H9 (cell line): ENCODE results near the gene RANGAP1. TPM values are rescaled to one million over a fixed set of nuclear protein-coding genes. Genes with fewer than 3 reads are reported as not detected.

Experiments used
- DNase-seq: peaks from one replicate; pipeline ENCODE4 v3.0.0-alpha.2; 2017
- H2AFZ ChIP-seq: one replicate; pipeline ENCODE4 v1.6.1; 2013; ENCODE audit warnings: mild to moderate bottlenecking, low read length, control low read depth, moderate library complexity
- H2AK5ac ChIP-seq: 2 replicates; pipeline ENCODE4 v1.6.1; 2013; ENCODE audit warnings: low read length, control low read depth, mixed read lengths; ENCODE audit not compliant: insufficient read length
- H2BK120ac ChIP-seq: one replicate; pipeline ENCODE4 v1.6.1; 2013; ENCODE audit warnings: low read depth, mild to moderate bottlenecking, low read length, control low read depth, inconsistent platforms; ENCODE audit not compliant: poor library complexity, severe bottlenecking
- H2BK12ac ChIP-seq: 2 replicates; pipeline ENCODE4 v1.6.1; 2013; ENCODE audit warnings: low read length, control low read depth, mixed read lengths, low read depth; ENCODE audit not compliant: insufficient read length
- H2BK15ac ChIP-seq: 2 replicates; pipeline ENCODE4 v1.6.1; 2013; ENCODE audit warnings: low read depth, low read length, control low read depth
- H2BK20ac ChIP-seq: one replicate; pipeline ENCODE4 v1.6.1; 2013; ENCODE audit warnings: low read depth, mild to moderate bottlenecking, low read length, control low read depth, inconsistent platforms; ENCODE audit not compliant: poor library complexity, severe bottlenecking
- H2BK5ac ChIP-seq: 2 replicates; pipeline ENCODE4 v1.6.1; 2013; ENCODE audit warnings: low read length, control low read depth, mixed read lengths; ENCODE audit not compliant: insufficient read length
- H3K14ac ChIP-seq: 2 replicates; pipeline ENCODE4 v1.6.1; 2013; ENCODE audit warnings: low read length, control low read depth; ENCODE audit not compliant: insufficient read depth
- H3K18ac ChIP-seq: 2 replicates; pipeline ENCODE4 v1.6.1; 2013; ENCODE audit warnings: low read depth, mild to moderate bottlenecking, mixed read lengths, low read length, control low read depth; ENCODE audit not compliant: insufficient read length
- H3K23ac ChIP-seq: 2 replicates; pipeline ENCODE4 v1.6.1; 2013; ENCODE audit warnings: low read length, control low read depth, mixed read lengths, low read depth; ENCODE audit not compliant: insufficient read length
- H3K23me2 ChIP-seq: 2 replicates; pipeline ENCODE4 v1.6.1; 2013; ENCODE audit warnings: low read depth, mild to moderate bottlenecking, mixed read lengths, low read length, control low read depth; ENCODE audit not compliant: insufficient read length, poor library complexity, severe bottlenecking
- H3K27ac ChIP-seq: 2 replicates; pipeline ENCODE4 v1.5.1; 2013; ENCODE audit warnings: low read length, control low read depth, mixed read lengths, low read depth; ENCODE audit not compliant: insufficient read length
- H3K27me3 ChIP-seq: 2 replicates; pipeline ENCODE4 v1.6.1; 2013; ENCODE audit warnings: low read length, control low read depth, inconsistent platforms; ENCODE audit not compliant: insufficient read depth
- H3K4ac ChIP-seq: 2 replicates; pipeline ENCODE4 v1.6.1; 2013; ENCODE audit warnings: low read depth, mild to moderate bottlenecking, control low read depth, inconsistent platforms, low read length, moderate library complexity
- H3K4me1 ChIP-seq: 2 replicates; pipeline ENCODE4 v1.6.1; 2013; ENCODE audit warnings: low read length, control low read depth, inconsistent platforms; ENCODE audit not compliant: insufficient read depth
- H3K4me2 ChIP-seq: 2 replicates; pipeline ENCODE4 v1.6.1; 2013; ENCODE audit warnings: low read length, control low read depth, mixed read lengths; ENCODE audit not compliant: insufficient read length, insufficient read depth
- H3K56ac ChIP-seq: 2 replicates; pipeline ENCODE4 v1.6.1; 2013; ENCODE audit warnings: low read depth, mild to moderate bottlenecking, mixed read lengths, low read length, control low read depth; ENCODE audit not compliant: insufficient read length
- H3K79me1 ChIP-seq: 2 replicates; pipeline ENCODE4 v1.6.1; 2013; ENCODE audit warnings: low read depth, mild to moderate bottlenecking, moderate library complexity, low read length, control low read depth, inconsistent platforms; ENCODE audit not compliant: insufficient read depth, poor library complexity, severe bottlenecking
- H3K79me2 ChIP-seq: 2 replicates; pipeline ENCODE4 v1.6.1; 2013; ENCODE audit warnings: low read length, control low read depth, inconsistent platforms; ENCODE audit not compliant: insufficient read depth
- H3K9ac ChIP-seq: 2 replicates; pipeline ENCODE4 v1.6.1; 2013; ENCODE audit warnings: low read length, control low read depth, mixed read lengths; ENCODE audit not compliant: insufficient read length; ENCODE audit errors: extremely low read depth
- H3K9me3 ChIP-seq: one replicate; pipeline ENCODE4 v1.6.1; 2013; ENCODE audit warnings: low read depth, low read length, inconsistent platforms; ENCODE audit not compliant: control insufficient read depth
- H3T11ph ChIP-seq: one replicate; pipeline ENCODE4 v1.6.1; 2013; ENCODE audit warnings: mild to moderate bottlenecking, low read length, control low read depth, inconsistent platforms
- H4K20me1 ChIP-seq: one replicate; pipeline ENCODE4 v1.6.1; 2013; ENCODE audit not compliant: control insufficient read depth, insufficient read length, insufficient read depth
- H4K5ac ChIP-seq: 2 replicates; pipeline ENCODE4 v1.6.1; 2013; ENCODE audit warnings: low read depth, mild to moderate bottlenecking, mixed read lengths, low read length, control low read depth; ENCODE audit not compliant: insufficient read length
- H4K8ac ChIP-seq: replicated peaks from 2 replicates; pipeline ENCODE4 v1.6.1; 2013; ENCODE audit warnings: low read length, control low read depth, mixed read lengths, low read depth; ENCODE audit not compliant: insufficient read length
- H4K91ac ChIP-seq: 2 replicates; pipeline ENCODE4 v1.6.1; 2013; ENCODE audit warnings: low read depth, mild to moderate bottlenecking, moderate library complexity, mixed read lengths, low read length, control low read depth; ENCODE audit not compliant: insufficient read length
- H3K27ac Mint-ChIP-seq, 3 experiments: 2 replicates in 2 of 3; 3 replicates in 1 of 3; pipeline ENCODE4 v1.8.0; 2020 to 2021; ENCODE audit warnings: mixed read lengths in 3 of 3, mild to moderate bottlenecking in 1 of 3, moderate library complexity in 1 of 3
- H3K27me3 Mint-ChIP-seq: 2 replicates; pipeline ENCODE4 v1.8.0; 2021; ENCODE audit warnings: low read depth, mild to moderate bottlenecking, moderate library complexity, mixed read lengths
- H3K36me3 Mint-ChIP-seq, 3 experiments: 2 replicates in 2 of 3; 3 replicates in 1 of 3; pipeline ENCODE4 v1.8.0; 2020 to 2021; ENCODE audit warnings: low read depth in 3 of 3, mixed read lengths in 3 of 3; ENCODE audit not compliant: insufficient read depth in 1 of 3
- H3K4me1 Mint-ChIP-seq, 2 experiments: 2 replicates each; pipeline ENCODE4 v1.8.0; 2020; ENCODE audit warnings: mixed read lengths in 2 of 2
- H3K4me3 Mint-ChIP-seq, 2 experiments: 2 replicates in 1 of 2; 3 replicates in 1 of 2; pipeline ENCODE4 v1.8.0; 2020 to 2021; ENCODE audit warnings: mild to moderate bottlenecking in 2 of 2, mixed read lengths in 2 of 2, moderate library complexity in 1 of 2
- H3K9me3 Mint-ChIP-seq, 2 experiments: 2 replicates in 1 of 2; 3 replicates in 1 of 2; pipeline ENCODE4 v1.8.0; 2020; ENCODE audit warnings: mild to moderate bottlenecking in 2 of 2, mixed read lengths in 2 of 2, moderate library complexity in 1 of 2
- WGBS: extraction: QIAGEN DNeasy Blood & Tissue Kit; methylation state at CpG from one replicate; pipeline ENCODE4 v1.1.7; 2013; ENCODE audit warnings: missing lambda C conversion rate, low lambda C conversion rate, mixed read lengths; ENCODE audit not compliant: insufficient read length; ENCODE audit errors: extremely low coverage; 5-methylcytosine and 5-hydroxymethylcytosine counted together
- total RNA-seq: library from RNA; stranded (reverse); gene quantifications from 2 replicates; pipeline ENCODE4 v1.2.1, GENCODE V29; 2021
- TF ChIP-seq, protein P1 (sequence below): fragments of 200-600 bp; sonication (generic); conservative IDR thresholded peaks from 3 replicates; pipeline ENCODE4 v1.8.0; 2021; ENCODE audit warnings: antibody characterized with exemption, mild to moderate bottlenecking

RANGAP1 gene
- total RNA-seq, 1 experiment from 2014 or later, result 130 TPM

DNA sequence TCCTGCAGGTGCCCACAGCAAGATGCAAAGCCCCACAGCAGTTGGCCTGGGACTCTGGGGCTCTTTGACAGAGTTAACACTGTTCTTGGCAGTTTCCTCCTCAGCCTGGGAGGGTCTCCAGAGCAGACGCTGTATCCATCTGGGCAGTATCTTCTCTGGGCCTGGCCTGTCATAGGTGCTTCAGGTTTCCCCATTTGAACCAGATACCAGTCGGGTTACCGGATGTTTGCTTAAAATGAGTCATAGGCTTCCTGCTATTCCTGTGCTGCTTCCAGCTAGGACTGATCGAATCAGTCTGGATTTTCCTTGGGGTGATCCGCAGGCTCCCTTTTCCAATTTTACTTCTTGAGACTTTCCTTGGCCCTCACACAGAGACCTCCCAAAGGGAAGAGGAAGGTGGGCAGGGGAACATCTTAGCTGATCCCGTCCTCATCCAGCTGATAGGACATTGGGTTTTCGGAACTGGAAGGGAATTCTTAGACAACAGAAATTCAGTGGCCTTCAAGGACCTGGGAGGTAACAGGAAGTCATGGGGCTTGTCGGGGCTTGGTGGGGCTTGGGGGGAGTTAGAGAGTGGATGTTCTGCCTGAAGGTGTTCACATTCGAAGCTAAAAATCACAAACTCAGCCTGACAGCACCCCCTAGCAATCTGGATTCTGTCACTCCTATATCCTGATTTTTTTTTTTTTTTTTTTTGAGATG is 2.4 kb upstream of the RANGAP1 start:
- no CpG with 5 or more reads among the region's 9 CpGs for WGBS
- H2AFZ ChIP-seq, result no peak overlapping the region

More for the DNA sequence above, 2.4 kb upstream of the RANGAP1 start:
- no peaks in the 10 kb centered on the region for H4K20me1 ChIP-seq
- Mint-ChIP-seq H3K36me3 (peaks cover 8 to 14% (median 12%) of the 10 kb centered on the region in 3 experiments), H3K4me1 (peaks cover 37 to 43% of the 10 kb centered on the region in 2 experiments), H3K4me3 (peak overlapping the region; percentile 27 to 57; a peak in 3 of 5 replicates), H3K27me3 (no peaks in the 10 kb centered on the region), H3K27ac (peak overlapping the region; percentile 68 to 94 (median 91); a peak in 6 of 7 replicates), H3K9me3 (no peaks in the 10 kb centered on the region)
- H3K18ac ChIP-seq, result no peak overlapping the region
- no peak overlapping the region; the same call in 1 of the 2 replicates for H3K4ac ChIP-seq
- peaks cover 11% of the 10 kb centered on the region; the same call in 1 of the 2 replicates for H3K79me2 ChIP-seq
- no peaks in the 10 kb centered on the region for H3K27me3 ChIP-seq
- H3K23ac ChIP-seq, result no peak overlapping the region
- no peak overlapping the region for H4K91ac ChIP-seq
- peaks cover 7% of the 10 kb centered on the region for H3K79me1 ChIP-seq
- peak overlapping the region; percentile 6 for H3K4me2 ChIP-seq
- H2BK12ac ChIP-seq, result no peak overlapping the region
- H3K9me3 ChIP-seq, result no peaks in the 10 kb centered on the region
- H3K9ac ChIP-seq, result no peak overlapping the region
- no peak overlapping the region for H2AK5ac ChIP-seq
- no peak overlapping the region for H2BK20ac ChIP-seq
- no peak overlapping the region for H2BK15ac ChIP-seq
- DNase-seq, result peak; percentile 58
- TF ChIP-seq, protein P1, sequence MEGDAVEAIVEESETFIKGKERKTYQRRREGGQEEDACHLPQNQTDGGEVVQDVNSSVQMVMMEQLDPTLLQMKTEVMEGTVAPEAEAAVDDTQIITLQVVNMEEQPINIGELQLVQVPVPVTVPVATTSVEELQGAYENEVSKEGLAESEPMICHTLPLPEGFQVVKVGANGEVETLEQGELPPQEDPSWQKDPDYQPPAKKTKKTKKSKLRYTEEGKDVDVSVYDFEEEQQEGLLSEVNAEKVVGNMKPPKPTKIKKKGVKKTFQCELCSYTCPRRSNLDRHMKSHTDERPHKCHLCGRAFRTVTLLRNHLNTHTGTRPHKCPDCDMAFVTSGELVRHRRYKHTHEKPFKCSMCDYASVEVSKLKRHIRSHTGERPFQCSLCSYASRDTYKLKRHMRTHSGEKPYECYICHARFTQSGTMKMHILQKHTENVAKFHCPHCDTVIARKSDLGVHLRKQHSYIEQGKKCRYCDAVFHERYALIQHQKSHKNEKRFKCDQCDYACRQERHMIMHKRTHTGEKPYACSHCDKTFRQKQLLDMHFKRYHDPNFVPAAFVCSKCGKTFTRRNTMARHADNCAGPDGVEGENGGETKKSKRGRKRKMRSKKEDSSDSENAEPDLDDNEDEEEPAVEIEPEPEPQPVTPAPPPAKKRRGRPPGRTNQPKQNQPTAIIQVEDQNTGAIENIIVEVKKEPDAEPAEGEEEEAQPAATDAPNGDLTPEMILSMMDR, result no peak
- H4K8ac ChIP-seq, result peak overlapping the region; percentile 52
- peaks cover 6% of the 10 kb centered on the region; the same call in 1 of the 2 replicates for H3K4me1 ChIP-seq
- no peak overlapping the region for H3K56ac ChIP-seq
- H3K23me2 ChIP-seq, result peaks cover 11% of the 10 kb centered on the region
- H2BK120ac ChIP-seq, result no peak overlapping the region
- peak overlapping the region; percentile 67 for H2BK5ac ChIP-seq
- 0 out of 2 replicates have a peak overlapping the region, but pooled peaks have one; percentile 67 for H3K14ac ChIP-seq
- peak overlapping the region; percentile 9 for H4K5ac ChIP-seq
- peak overlapping the region; percentile 37 for H3K27ac ChIP-seq
- H3T11ph ChIP-seq, result no peak overlapping the region
